Endothelial cell of umbilical vein (primary cell): ENCODE results near the gene AKAP6.

Source experiments
- POLR2AphosphoS5 ChIP-seq: IDR thresholded peaks from 2 replicates; pipeline ENCODE4 v1.6.1; 2012; ENCODE audit warnings: low read depth, mild to moderate bottlenecking, control low read depth, low read length, moderate library complexity; ENCODE audit not compliant: insufficient read depth
- TF ChIP-seq, protein P1 (sequence below), 2 donors: IDR thresholded peaks; 1 replicate in 1 of 2; 2 replicates in 1 of 2; pipeline ENCODE4 v1.5.1; 2011; ENCODE audit warnings: low read length in 2 of 2, mild to moderate bottlenecking in 2 of 2, moderate library complexity in 2 of 2, control low read depth in 1 of 2, inconsistent platforms in 1 of 2, low read depth in 1 of 2; ENCODE audit not compliant: insufficient read depth in 1 of 2; ENCODE audit errors: extremely low read depth in 1 of 2

DNA sequence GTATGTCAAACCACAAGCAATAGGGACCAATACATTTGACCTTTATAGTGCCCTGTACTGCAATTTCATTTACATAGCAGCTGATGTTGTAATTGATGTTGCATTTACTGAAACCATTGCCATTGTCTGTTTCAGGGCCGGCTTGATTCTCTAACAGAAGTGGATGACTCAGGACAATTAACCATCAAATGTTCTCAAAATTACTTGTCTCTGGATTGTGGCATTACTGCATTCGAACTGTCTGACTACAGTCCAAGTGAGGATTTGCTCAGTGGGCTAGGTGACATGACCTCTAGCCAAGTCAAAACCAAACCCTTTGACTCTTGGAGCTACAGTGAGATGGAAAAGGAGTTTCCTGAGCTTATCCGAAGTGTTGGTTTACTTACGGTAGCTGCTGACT, 216.0 kb downstream of the AKAP6 start:
- TF ChIP-seq, protein P1, sequence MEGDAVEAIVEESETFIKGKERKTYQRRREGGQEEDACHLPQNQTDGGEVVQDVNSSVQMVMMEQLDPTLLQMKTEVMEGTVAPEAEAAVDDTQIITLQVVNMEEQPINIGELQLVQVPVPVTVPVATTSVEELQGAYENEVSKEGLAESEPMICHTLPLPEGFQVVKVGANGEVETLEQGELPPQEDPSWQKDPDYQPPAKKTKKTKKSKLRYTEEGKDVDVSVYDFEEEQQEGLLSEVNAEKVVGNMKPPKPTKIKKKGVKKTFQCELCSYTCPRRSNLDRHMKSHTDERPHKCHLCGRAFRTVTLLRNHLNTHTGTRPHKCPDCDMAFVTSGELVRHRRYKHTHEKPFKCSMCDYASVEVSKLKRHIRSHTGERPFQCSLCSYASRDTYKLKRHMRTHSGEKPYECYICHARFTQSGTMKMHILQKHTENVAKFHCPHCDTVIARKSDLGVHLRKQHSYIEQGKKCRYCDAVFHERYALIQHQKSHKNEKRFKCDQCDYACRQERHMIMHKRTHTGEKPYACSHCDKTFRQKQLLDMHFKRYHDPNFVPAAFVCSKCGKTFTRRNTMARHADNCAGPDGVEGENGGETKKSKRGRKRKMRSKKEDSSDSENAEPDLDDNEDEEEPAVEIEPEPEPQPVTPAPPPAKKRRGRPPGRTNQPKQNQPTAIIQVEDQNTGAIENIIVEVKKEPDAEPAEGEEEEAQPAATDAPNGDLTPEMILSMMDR (IDR thresholded peaks at IDR 0.05; ENCODE audit: extremely low read depth in 1 of 2, insufficient read depth in 1 of 2, low read depth in 1 of 2, low read length in 2 of 2): no peak
- no peak for TF ChIP-seq POLR2AphosphoS5
